GM12801 (cell line): Measurements from ENCODE around the gene PRSS1.

ENCODE experiments used
- CTCF ChIP-seq: IDR thresholded peaks from one replicate; pipeline ENCODE4 v1.5.1; 2011; ENCODE audit warnings: control low read depth; ENCODE audit not compliant: insufficient read length; ENCODE audit errors: extremely low read depth

The PRSS1 gene

GRCh38 chr7:142716596-142716995 is 32.7 kb upstream of the PRSS1 start:
- no peak for TF ChIP-seq CTCF

- TF ChIP-seq CTCF, result no peak
Observed at GRCh38 chr7:142717453-142717852, 31.8 kb upstream of the PRSS1 start.

GRCh38 chr7:142718313-142718712 is 31.0 kb upstream of the PRSS1 start:
- TF ChIP-seq CTCF, result no peak

GRCh38 chr7:142720172-142720773 is 29.0 kb upstream of the PRSS1 start:
- no peak for TF ChIP-seq CTCF

- TF ChIP-seq CTCF, result no peak
Observed at GRCh38 chr7:142720986-142721385, 28.3 kb upstream of the PRSS1 start.

GRCh38 chr7:142722248-142722794 is 27.0 kb upstream of the PRSS1 start:
- TF ChIP-seq CTCF, result no peak

GRCh38 chr7:142733271-142733670 is 16.0 kb upstream of the PRSS1 start:
- TF ChIP-seq CTCF, result no peak
